ENCODE measurements around the gene SLC5A10.
"Not testable (repeated sequence)": the region's sequence is repeated elsewhere in the genome, so short reads cannot be mapped to it uniquely, and the experiment has no call there.

The SLC5A10 gene

GRCh38 chr17:19021011-19021621 is 69.2 kb downstream of the SLC5A10 start:
- not testable (repeated sequence) for DNase-seq

- DNase-seq, result no peak
Measured at GRCh38 chr17:19021622-19022083, 69.7 kb downstream of the SLC5A10 start.

GRCh38 chr17:19022128-19022527 is 70.2 kb downstream of the SLC5A10 start:
- no peak for DNase-seq

DNA sequence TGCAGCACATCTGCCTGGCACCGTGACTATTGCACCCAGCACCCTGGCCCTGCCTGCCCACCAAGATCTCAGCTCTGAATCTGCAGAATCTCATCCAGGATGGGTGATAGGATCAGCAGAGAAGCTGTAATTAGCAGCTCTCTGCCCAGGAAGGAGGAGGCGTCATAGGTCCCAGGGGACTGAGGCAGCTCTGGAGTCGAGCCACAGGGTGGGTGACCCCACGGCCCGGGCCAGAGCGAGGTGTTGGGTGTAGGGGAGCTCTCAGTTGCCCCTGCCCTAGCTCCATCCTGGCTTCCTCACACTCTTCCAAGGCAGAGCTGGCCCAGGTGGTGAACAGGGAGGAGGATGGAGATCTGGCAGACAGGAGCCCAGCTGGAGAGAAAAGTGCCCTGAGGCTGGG is 70.8 kb downstream of the SLC5A10 start:
- no peak for DNase-seq

- no peak for DNase-seq
Measured at GRCh38 chr17:19023209-19023999, 71.4 kb downstream of the SLC5A10 start.

GRCh38 chr17:19024101-19025078 is 72.4 kb downstream of the SLC5A10 start:
- DNase-seq, result peak; percentile 69

GRCh38 chr17:19028671-19029070 is 76.7 kb downstream of the SLC5A10 start:
- not testable (repeated sequence) for DNase-seq

- DNase-seq, result not testable (repeated sequence)
Measured at GRCh38 chr17:19029740-19030139, 77.8 kb downstream of the SLC5A10 start.

DNA sequence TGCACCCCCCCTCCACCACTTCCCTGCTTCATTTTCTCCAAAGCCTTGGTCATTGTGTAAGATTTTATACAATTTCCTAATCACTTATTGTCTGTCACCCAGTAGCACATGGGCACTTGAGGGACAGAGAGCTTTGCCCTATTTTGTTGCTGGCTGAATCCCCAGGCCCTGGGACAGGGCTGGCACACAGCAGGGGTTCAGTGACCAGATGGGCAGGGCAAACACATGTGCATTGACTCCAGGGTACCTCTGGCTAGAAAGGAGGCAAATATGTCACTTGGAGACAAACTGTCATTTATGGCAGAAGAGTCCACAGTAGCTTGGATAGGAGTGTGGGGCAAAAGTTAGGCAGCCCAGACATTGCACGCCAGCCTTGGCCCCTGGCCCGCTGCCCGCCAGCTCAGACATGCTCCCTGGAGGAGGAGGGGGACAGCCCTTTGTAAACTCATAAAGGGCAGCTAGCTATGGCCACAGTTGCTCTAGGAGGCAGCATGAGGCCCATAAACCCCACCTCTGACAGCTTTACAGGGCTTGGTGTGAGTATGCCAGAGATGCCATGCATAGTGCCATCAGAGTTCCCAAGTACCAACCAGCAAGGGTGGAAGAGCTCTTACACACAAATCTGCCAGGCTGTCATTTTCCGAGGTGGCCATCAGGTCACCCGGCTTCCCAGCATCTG is 78.9 kb downstream of the SLC5A10 start:
- not testable (repeated sequence) for DNase-seq

GRCh38 chr17:19031729-19032128 is 79.8 kb downstream of the SLC5A10 start:
- not testable (repeated sequence) for DNase-seq

GRCh38 chr17:19032377-19032988 is 80.5 kb downstream of the SLC5A10 start:
- DNase-seq, result not testable (repeated sequence)

DNA sequence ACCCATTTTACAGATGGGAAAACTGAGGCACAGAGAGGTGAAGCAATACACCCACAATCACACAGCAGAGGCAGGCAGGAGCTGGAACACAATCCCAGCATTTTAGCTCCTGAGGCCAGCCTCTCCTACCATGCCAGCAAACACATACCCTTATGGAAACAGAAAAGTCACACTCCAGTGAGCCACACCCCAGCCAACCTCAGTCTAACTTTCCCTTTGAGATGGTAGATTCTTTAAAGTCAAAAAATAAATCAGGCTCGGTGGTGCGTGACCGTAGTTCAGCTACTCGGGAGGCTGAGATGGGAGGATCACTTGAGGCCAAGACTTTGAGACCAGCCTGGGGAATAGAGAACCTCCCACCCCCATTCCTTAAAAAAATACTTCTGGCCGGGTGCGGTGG is 84.2 kb downstream of the SLC5A10 start:
- DNase-seq, result not testable (repeated sequence)

GRCh38 chr17:19037547-19037946 is 85.6 kb downstream of the SLC5A10 start:
- DNase-seq, result not testable (repeated sequence)

DNA sequence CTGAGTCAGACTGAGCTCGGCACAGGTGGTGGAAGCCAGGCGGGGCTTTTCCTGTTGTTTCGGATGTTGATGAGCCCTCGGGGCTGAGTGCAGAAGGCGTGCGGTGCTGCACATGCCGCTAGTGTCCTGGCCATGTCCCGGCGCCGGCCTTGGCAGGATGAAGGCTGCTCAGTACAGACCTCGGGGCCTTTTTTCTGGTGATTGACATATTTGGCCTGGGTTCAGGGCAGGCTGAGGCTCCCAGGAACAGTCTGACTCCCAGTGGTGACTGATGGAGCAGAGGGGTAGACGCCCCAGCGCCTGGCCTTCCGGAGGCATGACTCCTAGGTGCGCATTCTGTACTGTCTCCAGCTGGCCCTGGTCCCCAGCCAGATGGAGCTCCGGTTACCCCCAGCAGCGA is 86.0 kb downstream of the SLC5A10 start:
- not testable (repeated sequence) for DNase-seq

DNA sequence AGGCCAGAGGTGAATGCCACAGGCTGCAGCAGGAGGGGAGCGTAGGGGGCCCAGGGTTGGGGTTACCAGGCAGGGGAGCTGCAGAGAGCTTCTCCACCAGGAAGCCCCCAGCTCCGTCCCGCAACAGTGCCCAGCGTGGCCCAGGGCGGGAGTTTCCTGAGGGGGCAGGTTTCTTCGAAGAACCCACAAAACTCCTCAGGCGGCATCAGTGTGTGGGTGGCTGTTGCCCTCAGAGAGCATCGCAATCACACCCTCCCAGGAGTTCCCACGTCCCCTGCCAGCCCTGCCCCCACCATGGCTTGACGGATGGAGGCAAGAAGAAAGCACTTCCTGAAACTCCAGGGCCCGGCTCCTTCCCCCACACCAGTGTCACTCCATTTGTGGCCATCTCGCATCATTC is 86.8 kb downstream of the SLC5A10 start:
- DNase-seq, result not testable (repeated sequence)

- DNase-seq, result not testable (repeated sequence)
Measured at GRCh38 chr17:19040350-19040749, 88.4 kb downstream of the SLC5A10 start.

DNA sequence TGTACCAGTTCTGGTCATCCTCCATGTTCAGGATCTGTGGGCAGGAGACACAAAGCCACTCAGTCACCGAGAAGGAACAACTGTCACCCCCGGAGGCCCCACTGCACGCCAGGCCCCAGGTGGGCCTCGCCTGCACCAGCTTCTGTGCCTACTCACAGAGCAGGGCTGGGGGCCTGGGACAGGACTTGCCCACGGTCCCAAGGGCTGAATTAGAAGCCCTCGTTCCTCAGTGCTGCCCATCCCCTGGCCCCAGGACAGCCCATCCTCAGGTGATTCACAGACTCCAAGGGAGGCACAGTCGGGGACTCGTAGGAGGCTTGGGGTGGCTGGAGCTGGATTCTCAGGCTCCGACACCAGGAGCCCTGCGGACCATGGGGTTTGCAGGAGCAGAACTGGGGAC is 89.9 kb downstream of the SLC5A10 start:
- DNase-seq, result not testable (repeated sequence)

DNA sequence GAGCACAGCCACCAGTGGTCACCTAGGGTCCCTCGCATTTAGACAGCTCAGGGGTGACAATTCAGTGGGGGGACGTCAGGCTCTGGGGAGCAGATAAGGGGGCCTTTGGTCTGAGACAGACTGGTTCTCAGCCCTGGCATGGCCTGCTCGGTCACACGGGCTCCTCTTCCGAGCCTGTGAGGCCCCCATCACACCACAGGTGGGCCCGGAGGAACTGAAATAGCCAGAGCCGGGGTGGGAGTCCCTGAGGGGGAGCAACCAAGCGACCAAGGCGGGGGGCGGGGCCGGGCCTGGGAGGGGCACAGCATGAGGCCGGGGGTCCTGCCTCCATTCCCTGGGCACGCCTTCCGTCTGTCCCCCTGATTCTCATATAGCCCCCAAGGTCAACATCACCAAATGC is 90.4 kb downstream of the SLC5A10 start:
- not testable (repeated sequence) for DNase-seq

- DNase-seq, result not testable (repeated sequence)
Measured at GRCh38 chr17:19043032-19043431, 91.1 kb downstream of the SLC5A10 start.

- DNase-seq, result not testable (repeated sequence)
Measured at GRCh38 chr17:19044643-19045042, 92.7 kb downstream of the SLC5A10 start.

DNA sequence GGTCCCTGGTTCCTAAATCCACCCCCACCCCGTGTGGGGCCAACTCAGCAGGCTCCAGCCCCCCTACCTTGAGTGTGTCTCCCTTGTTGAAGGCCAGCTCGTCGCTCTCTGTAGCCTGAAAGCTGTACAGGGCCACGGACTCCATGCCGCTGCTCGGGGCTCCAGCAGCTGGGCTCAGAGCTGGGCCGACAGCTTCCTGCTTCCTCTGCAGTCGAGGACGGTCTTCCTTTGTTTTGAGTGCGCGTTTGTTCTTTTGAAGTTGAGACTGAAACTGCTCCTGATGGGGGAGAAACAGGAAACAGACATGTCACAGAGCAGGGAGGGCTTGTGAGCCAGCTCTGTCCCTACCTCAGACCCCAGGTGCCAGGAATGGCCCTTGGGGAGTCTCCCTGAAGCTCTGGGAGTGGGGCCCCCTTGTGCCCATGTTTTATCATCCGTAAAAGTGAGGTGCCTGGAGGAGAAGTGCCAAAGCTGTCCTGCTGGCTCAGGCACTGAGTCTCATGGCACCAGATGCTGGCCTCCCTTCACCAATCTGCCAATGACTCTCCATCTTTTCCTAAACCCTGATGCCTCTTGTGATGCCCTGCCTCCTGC is 94.9 kb downstream of the SLC5A10 start, which contains the start of gene GRAP:
Gene GRAP, minus strand, starts transcription at position 176 of the 594 bp plus-strand sequence. Its CDS starts 31 bp downstream, at position 145.
- not testable (repeated sequence) for DNase-seq

Data from fibroblast of skin of right biceps (primary cell).